SK-MEL-5 (cell line): ENCODE data around the gene PRSS50. TPM values are rescaled to one million over a fixed set of nuclear protein-coding genes. Genes with fewer than 3 reads are reported as not detected.
"Not testable (repeated sequence)": the region's sequence is repeated elsewhere in the genome, so short reads cannot be mapped to it uniquely, and the experiment has no call there.

Experiments used
- DNase-seq: peaks from one replicate; pipeline ENCODE4 v3.0.0-alpha.2; 2016; ENCODE audit warnings: low read depth, low spot score
- in situ Hi-C: cut with HindIII; loops from 2 replicates; pipeline ENCODE4 v1.10.0; 2016; ENCODE audit warnings: low sequenced_read_pairs, high pct_unique_total_duplicates, low pct_unique_long_range_greater_than_20kb
- total RNA-seq: library from RNA; depleted of rRNA; stranded (reverse); fragments of >200 nt; shearing (Covaris generic); gene quantifications from 2 replicates; pipeline ENCODE4 v1.2.3, GENCODE V29; 2014

Gene PRSS50
- total RNA-seq, 1 experiment from 2014 or later, result not detected

GRCh38 chr3:46712191-46713049 is 5.2 kb downstream of the PRSS50 start:
- no peak for DNase-seq
- in situ Hi-C loops, result no loop called here

GRCh38 chr3:46711760-46712159 is 5.9 kb downstream of the PRSS50 start:
- in situ Hi-C loops, result no loop called here
- DNase-seq, result no peak

GRCh38 chr3:46711305-46711704 is 6.4 kb downstream of the PRSS50 start:
- no peak for DNase-seq
- in situ Hi-C loops, result no loop called here

GRCh38 chr3:46710671-46711295 is 6.9 kb downstream of the PRSS50 start:
- in situ Hi-C loops, result no loop called here
- DNase-seq, result no peak

GRCh38 chr3:46710229-46710628 is 7.4 kb downstream of the PRSS50 start:
- in situ Hi-C loops, result no loop called here
- no peak for DNase-seq

GRCh38 chr3:46709721-46710120 is 7.9 kb downstream of the PRSS50 start:
- in situ Hi-C loops, result no loop called here

GRCh38 chr3:46709157-46709654 is 8.5 kb downstream of the PRSS50 start:
- in situ Hi-C loops, result no loop called here
- DNase-seq, result no peak

More at GRCh38 chr3:46709721-46710120, 7.9 kb downstream of the PRSS50 start:
- no peak for DNase-seq

GRCh38 chr3:46708401-46709156 is 9.1 kb downstream of the PRSS50 start:
- in situ Hi-C loops, result no loop called here
- no peak for DNase-seq

- in situ Hi-C loops, result no loop called here
- DNase-seq, result no peak
Observed at GRCh38 chr3:46707601-46708011, 10.1 kb downstream of the PRSS50 start.

GRCh38 chr3:46706771-46707582 is 10.7 kb downstream of the PRSS50 start:
- in situ Hi-C loops, result no loop called here
- no peak for DNase-seq

- in situ Hi-C loops, result no loop called here
- DNase-seq, result no peak
Observed at GRCh38 chr3:46705751-46706552, 11.7 kb downstream of the PRSS50 start.

GRCh38 chr3:46705022-46705530 is 12.6 kb downstream of the PRSS50 start:
- peak; percentile 79 for DNase-seq
- in situ Hi-C loops, result no loop called here

GRCh38 chr3:46704346-46704745 is 13.3 kb downstream of the PRSS50 start:
- DNase-seq, in situ Hi-C loops: not testable (repeated sequence)

- in situ Hi-C loops, result no loop called here
- DNase-seq, result no peak
Observed at GRCh38 chr3:46703013-46703520, 14.6 kb downstream of the PRSS50 start.

- in situ Hi-C loops, result no loop called here
- DNase-seq, result no peak
Observed at GRCh38 chr3:46702246-46703012, 15.2 kb downstream of the PRSS50 start.
